GM23338 (cell line): Measurements from ENCODE around the gene GNB5.

Experiments
- CTCF ChIP-seq, 2 experiments: fragments of 200-600 bp in 1 of 2; sonication (generic) in 1 of 2; conservative IDR thresholded peaks; 2 replicates each; pipeline versions ENCODE4 v1.5.1 to v1.6.1; 2016 to 2017; ENCODE audit warnings: antibody characterized with exemption in 2 of 2, low read depth in 2 of 2, mild to moderate bottlenecking in 2 of 2, moderate library complexity in 1 of 2
- EZH2 ChIP-seq: fragments of 200-600 bp; sonication (generic); IDR thresholded peaks from one replicate; pipeline ENCODE4 v1.8.0; 2017; ENCODE audit warnings: antibody characterized with exemption, mild to moderate bottlenecking, low read depth; ENCODE audit not compliant: unreplicated experiment
- POLR2AphosphoS5 ChIP-seq: IDR thresholded peaks from 2 replicates; pipeline ENCODE4 v1.6.1; 2016; ENCODE audit warnings: antibody characterized with exemption, low read depth

- TF ChIP-seq EZH2 (no peak), CTCF (conservative IDR thresholded peaks at IDR 0.05; ENCODE audit: low read depth in 2 of 2) (no peak), POLR2AphosphoS5 (no peak)
Observed at GRCh38 chr15:52114261-52115055, 76.7 kb downstream of the GNB5 start.
